ENCODE measurements around the gene SULT6B1.

The SULT6B1 gene

DNA sequence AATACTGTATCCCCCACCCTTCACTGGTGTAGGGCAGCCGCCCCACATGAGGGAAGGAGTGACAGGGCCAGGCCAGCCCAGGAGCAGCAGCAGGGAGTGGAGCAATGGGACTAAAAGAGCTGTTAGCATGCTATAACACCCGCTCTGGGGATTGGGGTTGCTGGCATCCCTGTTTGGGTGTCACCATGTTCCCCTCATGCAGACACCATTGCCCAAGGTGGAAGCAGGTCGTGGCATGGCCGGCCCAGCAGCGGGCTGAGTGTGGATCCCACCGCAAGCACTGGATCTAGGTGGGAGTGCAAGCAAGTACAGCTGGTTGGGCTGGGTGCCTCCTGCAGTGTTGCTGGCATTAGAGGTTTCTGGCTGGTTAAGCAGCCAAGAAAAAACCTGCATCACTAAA is 3.3 kb upstream of the SULT6B1 start:
- no peak for TF ChIP-seq FOXP2 (optimal IDR thresholded peaks at IDR 0.05; ENCODE audit: borderline replicate concordance, extremely low read depth, extremely low read length, insufficient read depth)
- TF ChIP-seq SIN3A (IDR thresholded peaks at IDR 0.05; ENCODE audit: borderline replicate concordance, insufficient read depth, low read length) = no peak
- TF ChIP-seq TAF1 (IDR thresholded peaks at IDR 0.05; ENCODE audit: borderline replicate concordance, insufficient read depth, low read length) = no peak

DNA sequence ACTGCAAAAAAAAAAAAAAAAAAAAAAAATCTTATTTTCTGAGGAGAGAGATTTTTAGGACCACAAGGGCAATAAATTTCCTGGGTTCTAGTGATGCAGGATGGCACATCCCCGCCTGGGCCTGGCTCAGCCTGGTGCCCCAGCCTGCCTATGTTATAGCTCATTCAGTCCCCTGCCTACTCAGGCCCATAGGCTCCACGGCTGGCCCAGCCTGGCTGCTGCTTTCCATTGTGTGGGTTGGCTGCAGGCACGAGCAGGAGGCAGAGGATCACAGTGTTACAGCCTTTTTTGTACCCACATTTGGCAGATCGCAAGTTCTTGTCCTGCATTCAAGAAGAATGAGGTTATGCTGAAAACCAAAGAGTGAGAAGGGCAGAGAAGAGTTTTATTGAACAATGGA is 2.8 kb upstream of the SULT6B1 start:
- TF ChIP-seq SIN3A (IDR thresholded peaks at IDR 0.05; ENCODE audit: borderline replicate concordance, insufficient read depth, low read length) (no peak), POLR2AphosphoS5 (IDR thresholded peaks at IDR 0.05; ENCODE audit: low read depth, low read length) (no peak), TAF1 (IDR thresholded peaks at IDR 0.05; ENCODE audit: borderline replicate concordance, insufficient read depth, low read length) (no peak), FOXP2 (optimal IDR thresholded peaks at IDR 0.05; ENCODE audit: borderline replicate concordance, extremely low read depth, extremely low read length, insufficient read depth) (no peak)
- TF ChIP-seq, protein P1, sequence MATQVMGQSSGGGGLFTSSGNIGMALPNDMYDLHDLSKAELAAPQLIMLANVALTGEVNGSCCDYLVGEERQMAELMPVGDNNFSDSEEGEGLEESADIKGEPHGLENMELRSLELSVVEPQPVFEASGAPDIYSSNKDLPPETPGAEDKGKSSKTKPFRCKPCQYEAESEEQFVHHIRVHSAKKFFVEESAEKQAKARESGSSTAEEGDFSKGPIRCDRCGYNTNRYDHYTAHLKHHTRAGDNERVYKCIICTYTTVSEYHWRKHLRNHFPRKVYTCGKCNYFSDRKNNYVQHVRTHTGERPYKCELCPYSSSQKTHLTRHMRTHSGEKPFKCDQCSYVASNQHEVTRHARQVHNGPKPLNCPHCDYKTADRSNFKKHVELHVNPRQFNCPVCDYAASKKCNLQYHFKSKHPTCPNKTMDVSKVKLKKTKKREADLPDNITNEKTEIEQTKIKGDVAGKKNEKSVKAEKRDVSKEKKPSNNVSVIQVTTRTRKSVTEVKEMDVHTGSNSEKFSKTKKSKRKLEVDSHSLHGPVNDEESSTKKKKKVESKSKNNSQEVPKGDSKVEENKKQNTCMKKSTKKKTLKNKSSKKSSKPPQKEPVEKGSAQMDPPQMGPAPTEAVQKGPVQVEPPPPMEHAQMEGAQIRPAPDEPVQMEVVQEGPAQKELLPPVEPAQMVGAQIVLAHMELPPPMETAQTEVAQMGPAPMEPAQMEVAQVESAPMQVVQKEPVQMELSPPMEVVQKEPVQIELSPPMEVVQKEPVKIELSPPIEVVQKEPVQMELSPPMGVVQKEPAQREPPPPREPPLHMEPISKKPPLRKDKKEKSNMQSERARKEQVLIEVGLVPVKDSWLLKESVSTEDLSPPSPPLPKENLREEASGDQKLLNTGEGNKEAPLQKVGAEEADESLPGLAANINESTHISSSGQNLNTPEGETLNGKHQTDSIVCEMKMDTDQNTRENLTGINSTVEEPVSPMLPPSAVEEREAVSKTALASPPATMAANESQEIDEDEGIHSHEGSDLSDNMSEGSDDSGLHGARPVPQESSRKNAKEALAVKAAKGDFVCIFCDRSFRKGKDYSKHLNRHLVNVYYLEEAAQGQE (IDR thresholded peaks at IDR 0.05; ENCODE audit: insufficient read depth in 1 of 2, low read depth in 2 of 2, low read length in 2 of 2) = no peak

GRCh38 chr2:37190290-37190689 is 1.8 kb upstream of the SULT6B1 start:
- TF ChIP-seq, protein P1 (IDR thresholded peaks at IDR 0.05; ENCODE audit: insufficient read depth in 1 of 2, low read depth in 2 of 2, low read length in 2 of 2) = no peak
- TF ChIP-seq POLR2AphosphoS5 (IDR thresholded peaks at IDR 0.05; ENCODE audit: low read depth, low read length) (no peak), FOXP2 (optimal IDR thresholded peaks at IDR 0.05; ENCODE audit: borderline replicate concordance, extremely low read depth, extremely low read length, insufficient read depth) (no peak), SIN3A (IDR thresholded peaks at IDR 0.05; ENCODE audit: borderline replicate concordance, insufficient read depth, low read length) (no peak), TAF1 (IDR thresholded peaks at IDR 0.05; ENCODE audit: borderline replicate concordance, insufficient read depth, low read length) (no peak)

- no peak for TF ChIP-seq SIN3A (IDR thresholded peaks at IDR 0.05; ENCODE audit: borderline replicate concordance, insufficient read depth, low read length)
- TF ChIP-seq TAF1 (IDR thresholded peaks at IDR 0.05; ENCODE audit: borderline replicate concordance, insufficient read depth, low read length) = no peak
- no peak for TF ChIP-seq POLR2AphosphoS5 (IDR thresholded peaks at IDR 0.05; ENCODE audit: low read depth, low read length)
- TF ChIP-seq FOXP2 (optimal IDR thresholded peaks at IDR 0.05; ENCODE audit: borderline replicate concordance, extremely low read depth, extremely low read length, insufficient read depth) = no peak
- TF ChIP-seq, protein P1 (IDR thresholded peaks at IDR 0.05; ENCODE audit: insufficient read depth in 1 of 2, low read depth in 2 of 2, low read length in 2 of 2) = no peak
Observed at GRCh38 chr2:37189452-37190153, 1.1 kb upstream of the SULT6B1 start.

DNA sequence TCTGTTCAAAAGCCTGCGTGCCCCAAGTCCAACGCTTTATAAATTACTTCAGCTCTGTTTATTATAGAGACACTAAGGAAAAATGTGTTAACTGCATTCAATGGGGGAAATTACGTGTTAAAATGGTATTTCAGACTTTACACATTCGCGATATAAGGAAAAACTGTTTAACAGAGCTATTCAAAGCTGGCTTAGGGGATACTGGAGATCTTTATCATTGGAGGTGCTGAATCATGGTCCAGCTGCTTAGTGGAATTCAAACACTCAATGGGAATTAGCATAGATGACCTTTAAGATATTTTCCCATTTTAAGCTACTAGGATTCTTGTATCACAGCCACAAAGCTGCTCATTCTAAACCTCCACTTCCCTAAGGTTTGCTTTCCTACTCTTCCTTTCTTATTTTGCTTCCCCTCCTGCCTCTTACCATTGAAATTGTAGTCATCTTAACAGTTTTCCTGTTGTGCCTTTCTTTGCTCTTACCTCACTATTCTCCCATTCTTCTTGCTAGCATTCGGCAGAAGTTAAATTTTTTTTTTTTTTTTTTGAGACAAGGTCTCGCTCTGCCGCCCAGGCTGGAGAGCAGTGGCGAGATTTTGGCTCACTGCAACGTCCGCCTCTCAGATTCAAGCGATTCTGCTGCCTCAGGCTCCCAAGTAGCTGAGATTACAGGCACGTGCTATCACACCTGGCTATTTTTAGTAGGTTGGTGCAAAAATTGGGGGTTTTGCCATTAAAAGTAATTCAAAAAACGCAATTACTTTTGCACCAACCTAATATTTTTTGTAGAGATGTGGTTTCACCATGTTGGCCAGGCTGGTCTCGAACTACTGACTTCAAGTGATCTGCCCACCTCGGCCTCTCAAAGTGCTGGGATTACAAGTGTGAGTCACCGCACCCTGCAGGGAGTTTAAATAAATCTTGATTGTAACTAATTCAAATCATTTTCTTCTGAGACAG is 6.5 kb downstream of the SULT6B1 start:
- TF ChIP-seq POLR2AphosphoS5 (IDR thresholded peaks at IDR 0.05; ENCODE audit: low read depth, low read length) (no peak), SIN3A (IDR thresholded peaks at IDR 0.05; ENCODE audit: borderline replicate concordance, insufficient read depth, low read length) (no peak), TAF1 (IDR thresholded peaks at IDR 0.05; ENCODE audit: borderline replicate concordance, insufficient read depth, low read length) (no peak), FOXP2 (optimal IDR thresholded peaks at IDR 0.05; ENCODE audit: borderline replicate concordance, extremely low read depth, extremely low read length, insufficient read depth) (no peak)
- TF ChIP-seq, protein P1 (IDR thresholded peaks at IDR 0.05; ENCODE audit: insufficient read depth in 1 of 2, low read depth in 2 of 2, low read length in 2 of 2) = no peak
